Spinal cord (tissue), 10 donors: ENCODE results near the gene FRMD1. TPM values are rescaled to one million over a fixed set of nuclear protein-coding genes. Genes with fewer than 3 reads are reported as not detected.
A peak's percentile ranks its signal among the peaks of the same experiment; 100 is the strongest.

Source experiments
- DNase-seq, 6 donors: peaks; one replicate each; pipeline versions ENCODE4 v3.0.0 to v3.0.0-alpha.2; 2013 to 2015; ENCODE audit warnings: low spot score in 6 of 6, low read depth in 4 of 6
- H3K27ac ChIP-seq: one replicate; pipeline ENCODE4 v1.5.1; 2013; ENCODE audit warnings: low read depth, low read length, control low read depth
- H3K27me3 ChIP-seq: one replicate; pipeline ENCODE4 v1.6.1; 2013; ENCODE audit warnings: low read length; ENCODE audit not compliant: control insufficient read depth, insufficient read depth
- H3K36me3 ChIP-seq: one replicate; pipeline ENCODE4 v1.6.1; 2013; ENCODE audit warnings: low read length; ENCODE audit not compliant: control insufficient read depth, insufficient read depth
- H3K4me1 ChIP-seq: one replicate; pipeline ENCODE4 v1.6.1; 2013; ENCODE audit warnings: low read length; ENCODE audit not compliant: control insufficient read depth, insufficient read depth
- H3K4me3 ChIP-seq: one replicate; pipeline ENCODE4 v1.5.1; 2013; ENCODE audit warnings: low read depth, low read length, control low read depth
- H3K9me3 ChIP-seq: one replicate; pipeline ENCODE4 v1.6.1; 2013; ENCODE audit warnings: low read length; ENCODE audit not compliant: control insufficient read depth, insufficient read depth
- WGBS: methylation state at CpG from one replicate; pipeline ENCODE4 v1.1.5; 2013; ENCODE audit warnings: missing lambda C conversion rate; ENCODE audit not compliant: insufficient coverage; 5-methylcytosine and 5-hydroxymethylcytosine counted together
- polyA plus RNA-seq, 2 donors: library from polyadenylated mRNA; unstranded; fragments of 120-200 nt; gene quantifications; one replicate each; pipeline ENCODE4 v1.2.1, GENCODE V29; 2013; ENCODE audit not compliant: insufficient read length in 2 of 2
- total RNA-seq, 2 donors: library from RNA; depleted of rRNA in 1 of 2; stranded (reverse); fragments of 120-200 nt in 1 of 2; fragments of >200 nt in 1 of 2; gene quantifications; one replicate each; pipeline versions ENCODE4 v1.2.3 to v1.2.4, GENCODE V29; 2013 to 2014
- donor health status: healthy.

The FRMD1 gene
- total and polyA plus RNA-seq, 4 donors = 0.19 to 0.66 (median 0.48) TPM

- H3K9me3 ChIP-seq = peaks cover 24% of the 10 kb centered on the region
- H3K27me3 ChIP-seq = no peaks in the 10 kb centered on the region
- peaks cover 2% of the 10 kb centered on the region for H3K36me3 ChIP-seq
- no peak overlapping the region for H3K27ac ChIP-seq
- peaks cover 10% of the 10 kb centered on the region for H3K4me1 ChIP-seq
- 95% methylated on average over 11 of the region's 13 CpGs for WGBS
- no peak for DNase-seq
- no peak overlapping the region for H3K4me3 ChIP-seq
These were observed 40.4 kb downstream of the FRMD1 start for GRCh38 chr6:168038576-168039140.

- WGBS = 83% methylated on average over 1 of the region's 5 CpGs
- Histone ChIP-seq H3K27me3 (no peaks in the 10 kb centered on the region), H3K9me3 (peaks cover 24% of the 10 kb centered on the region), H3K36me3 (peaks cover 2% of the 10 kb centered on the region), H3K4me3 (no peak overlapping the region), H3K27ac (no peak overlapping the region), H3K4me1 (peaks cover 10% of the 10 kb centered on the region)
- no peak for DNase-seq
These were observed 41.2 kb downstream of the FRMD1 start for GRCh38 chr6:168037856-168038255.

GRCh38 chr6:168037242-168037641 is 41.8 kb downstream of the FRMD1 start:
- H3K27ac ChIP-seq = no peak overlapping the region
- no peak overlapping the region for H3K4me3 ChIP-seq
- no peaks in the 10 kb centered on the region for H3K36me3 ChIP-seq
- DNase-seq = no peak
- H3K9me3 ChIP-seq = peaks cover 23% of the 10 kb centered on the region
- 71% methylated on average over 1 of the region's 6 CpGs for WGBS
- H3K4me1 ChIP-seq = peaks cover 10% of the 10 kb centered on the region
- no peaks in the 10 kb centered on the region for H3K27me3 ChIP-seq

- Histone ChIP-seq H3K36me3 (no peaks in the 10 kb centered on the region), H3K4me3 (peak overlapping the region; percentile 31), H3K9me3 (peaks cover 19% of the 10 kb centered on the region), H3K27me3 (no peaks in the 10 kb centered on the region), H3K4me1 (peaks cover 19% of the 10 kb centered on the region), H3K27ac (peak overlapping the region; percentile 70)
- WGBS = 46% methylated on average over 14 of the region's 29 CpGs
- DNase-seq = peak in 1 of 6 donors; percentile 50
These were observed 43.1 kb downstream of the FRMD1 start for GRCh38 chr6:168035661-168036545.

GRCh38 chr6:168035098-168035660 is 43.8 kb downstream of the FRMD1 start:
- Histone ChIP-seq H3K27me3 (no peaks in the 10 kb centered on the region), H3K36me3 (no peaks in the 10 kb centered on the region), H3K4me1 (peaks cover 19% of the 10 kb centered on the region), H3K27ac (peak overlapping the region; percentile 70), H3K4me3 (peak overlapping the region; percentile 31), H3K9me3 (peaks cover 17% of the 10 kb centered on the region)
- WGBS = 12% methylated on average over 40 of the region's 45 CpGs
- peak in 2 of 6 donors; percentile 75 to 84 for DNase-seq

- H3K36me3 ChIP-seq = no peaks in the 10 kb centered on the region
- peaks cover 19% of the 10 kb centered on the region for H3K4me1 ChIP-seq
- H3K27ac ChIP-seq = peak overlapping the region; percentile 20
- H3K4me3 ChIP-seq = no peak overlapping the region
- WGBS = 83% methylated on average over 6 of the region's 18 CpGs
- DNase-seq = no peak
- H3K27me3 ChIP-seq = no peaks in the 10 kb centered on the region
- H3K9me3 ChIP-seq = peaks cover 13% of the 10 kb centered on the region
These were observed 44.5 kb downstream of the FRMD1 start for GRCh38 chr6:168034537-168034936.

GRCh38 chr6:168033791-168034190 is 45.2 kb downstream of the FRMD1 start:
- no peak overlapping the region for H3K4me3 ChIP-seq
- over 99% methylated on average over 10 of the region's 12 CpGs for WGBS
- no peaks in the 10 kb centered on the region for H3K27me3 ChIP-seq
- H3K27ac ChIP-seq = no peak overlapping the region
- peaks cover 19% of the 10 kb centered on the region for H3K4me1 ChIP-seq
- H3K36me3 ChIP-seq = no peaks in the 10 kb centered on the region
- peaks cover 8% of the 10 kb centered on the region for H3K9me3 ChIP-seq
- DNase-seq = no peak

- Histone ChIP-seq H3K27me3 (no peaks in the 10 kb centered on the region), H3K36me3 (no peaks in the 10 kb centered on the region), H3K9me3 (no peaks in the 10 kb centered on the region), H3K4me3 (no peak overlapping the region), H3K4me1 (peaks cover 19% of the 10 kb centered on the region), H3K27ac (peak overlapping the region; percentile 57)
- WGBS = 64% methylated on average over 9 of the region's 12 CpGs
- peak in 1 of 6 donors; percentile 57 for DNase-seq
These were observed 46.8 kb downstream of the FRMD1 start for GRCh38 chr6:168032005-168032760.

- 91% methylated on average over 8 of the region's 14 CpGs for WGBS
- H3K9me3 ChIP-seq = no peaks in the 10 kb centered on the region
- peaks cover 19% of the 10 kb centered on the region for H3K4me1 ChIP-seq
- peak overlapping the region; percentile 57 for H3K27ac ChIP-seq
- no peak overlapping the region for H3K4me3 ChIP-seq
- no peaks in the 10 kb centered on the region for H3K36me3 ChIP-seq
- DNase-seq = peak in 1 of 6 donors; percentile 84
- H3K27me3 ChIP-seq = no peaks in the 10 kb centered on the region
These were observed 47.5 kb downstream of the FRMD1 start for GRCh38 chr6:168031411-168031971.
